ENCODE results near the gene INSIG1. TPM values are rescaled to one million over a fixed set of nuclear protein-coding genes. Genes with fewer than 3 reads are reported as not detected.

INSIG1 gene
- total RNA-seq, 4 donors from 2014 or later: 17.5 to 79.4 (median 29.8) TPM

GRCh38 chr7:155287284-155287935 lies 10.3 kb upstream of the INSIG1 start:
- H3K27ac ChIP-seq: no peak overlapping the region
- intact Hi-C loops (cut with DNase I): no loop called here
- H3K4me3 ChIP-seq (replicated peaks in 1 of 3): no peak overlapping the region
- WGBS, 2 donors: 79 to 90% methylated on average over 18 to 26 of the region's 26 CpGs
- H3K27me3 ChIP-seq: no peaks in the 10 kb centered on the region
- TF ChIP-seq CTCF (IDR thresholded peaks at IDR 0.05): no peak
- no peak for TF ChIP-seq POLR2A (IDR thresholded peaks at IDR 0.05)
- no peaks in the 10 kb centered on the region for H3K36me3 ChIP-seq
- no peak for DNase-seq
- no peaks in the 10 kb centered on the region for H3K9me3 ChIP-seq
- peaks cover 0 to 7% of the 10 kb centered on the region in 2 donors for H3K4me1 ChIP-seq

- DNase-seq: no peak
- no peak for TF ChIP-seq POLR2A (IDR thresholded peaks at IDR 0.05)
- no peak for TF ChIP-seq CTCF (IDR thresholded peaks at IDR 0.05)
- Histone ChIP-seq H3K4me1 (peaks cover 0 to under 1% of the 10 kb centered on the region in 2 donors), H3K36me3 (no peaks in the 10 kb centered on the region), H3K27me3 (no peaks in the 10 kb centered on the region), H3K27ac (no peak overlapping the region), H3K9me3 (no peaks in the 10 kb centered on the region), H3K4me3 (replicated peaks in 1 of 3) (no peak overlapping the region)
- intact Hi-C loops (cut with DNase I): no loop called here
- 97 to 98% methylated on average over 15 to 17 of the region's 18 CpGs for WGBS, 2 donors
Measured at GRCh38 chr7:155288055-155288454, 9.6 kb upstream of the INSIG1 start.

- DNase-seq: no peak
- WGBS, 2 donors: 75 to 76% methylated on average over 7 of the region's 7 CpGs
Measured at GRCh38 chr7:155289107-155289506, 8.6 kb upstream of the INSIG1 start.

GRCh38 chr7:155289949-155290501 lies 7.7 kb upstream of the INSIG1 start:
- Histone ChIP-seq H3K27ac (no peak overlapping the region), H3K4me3 (replicated peaks in 1 of 3) (no peak overlapping the region), H3K27me3 (no peaks in the 10 kb centered on the region), H3K36me3 (no peaks in the 10 kb centered on the region), H3K9me3 (no peaks in the 10 kb centered on the region), H3K4me1 (no peaks in the 10 kb centered on the region)
- TF ChIP-seq POLR2A (IDR thresholded peaks at IDR 0.05) (no peak), CTCF (IDR thresholded peaks at IDR 0.05) (no peak)
- 73 to 86% methylated on average over 5 to 8 of the region's 11 CpGs for WGBS, 2 donors
- intact Hi-C loops (cut with DNase I): no loop called here
- DNase-seq: no peak

More at GRCh38 chr7:155289107-155289506, 8.6 kb upstream of the INSIG1 start:
- H3K9me3 ChIP-seq: no peaks in the 10 kb centered on the region
- no peak overlapping the region for H3K4me3 ChIP-seq (replicated peaks in 1 of 3)
- intact Hi-C loops (cut with DNase I): no loop called here
- no peaks in the 10 kb centered on the region for H3K4me1 ChIP-seq
- no peaks in the 10 kb centered on the region for H3K36me3 ChIP-seq
- no peak overlapping the region for H3K27ac ChIP-seq
- H3K27me3 ChIP-seq: no peaks in the 10 kb centered on the region
- TF ChIP-seq CTCF (IDR thresholded peaks at IDR 0.05): no peak
- TF ChIP-seq POLR2A (IDR thresholded peaks at IDR 0.05): no peak

- Histone ChIP-seq H3K4me1 (no peaks in the 10 kb centered on the region), H3K27me3 (no peaks in the 10 kb centered on the region), H3K27ac (no peak overlapping the region), H3K36me3 (no peaks in the 10 kb centered on the region), H3K4me3 (replicated peaks in 1 of 3) (no peak overlapping the region), H3K9me3 (no peaks in the 10 kb centered on the region)
- intact Hi-C loops (cut with DNase I): no loop called here
- TF ChIP-seq POLR2A (IDR thresholded peaks at IDR 0.05) (no peak), CTCF (IDR thresholded peaks at IDR 0.05) (no peak)
- WGBS, 2 donors: 62 to 82% methylated on average over 5 of the region's 5 CpGs
- no peak for DNase-seq
Measured at GRCh38 chr7:155291045-155291530, 6.6 kb upstream of the INSIG1 start.
